ENCODE results near the gene C1orf232. TPM values are rescaled to one million over a fixed set of nuclear protein-coding genes. Genes with fewer than 3 reads are reported as not detected.
A peak's percentile ranks its signal among the peaks of the same experiment; 100 is the strongest.

C1orf232 gene
- total and polyA plus RNA-seq, 2 donors, result not detected

- 4% methylated on average over 98 of the region's 98 CpGs for WGBS
- Histone ChIP-seq H3K27ac (ENCODE audit: low read depth in 1 of 2, low read length in 1 of 2) (no peak overlapping the region), H3K4me3 (ENCODE audit: low read length in 2 of 2) (peak overlapping the region; percentile 12 to 50), H3K27me3 (ENCODE audit: control insufficient read depth in 2 of 2, insufficient read depth in 1 of 2, low read length in 1 of 2) (peaks cover 27 to 61% of the 10 kb centered on the region in 2 donors), H3K36me3 (ENCODE audit: control insufficient read depth in 2 of 2, insufficient read depth in 2 of 2, low read length in 1 of 2) (no peaks in the 10 kb centered on the region), H3K9me3 (ENCODE audit: control insufficient read depth in 2 of 2, insufficient read depth in 1 of 2, low read length in 1 of 2) (peaks cover 0 to 8% of the 10 kb centered on the region in 2 donors), H3K4me1 (ENCODE audit: control insufficient read depth in 2 of 2, insufficient read depth in 2 of 2, low read length in 2 of 2) (peaks cover 7 to 43% of the 10 kb centered on the region in 2 donors)
- peak in 1 of 9 donors; percentile 66 for DNase-seq (ENCODE audit: low read depth in 6 of 9, low spot score in 9 of 9)
These were observed 7.1 kb downstream of the C1orf232 start for GRCh38 chr1:26161415-26162219.

- 82% methylated on average over 18 of the region's 18 CpGs for WGBS
- Histone ChIP-seq H3K27ac (ENCODE audit: low read depth in 1 of 2, low read length in 1 of 2) (no peak overlapping the region), H3K36me3 (ENCODE audit: control insufficient read depth in 2 of 2, insufficient read depth in 2 of 2, low read length in 1 of 2) (no peaks in the 10 kb centered on the region), H3K27me3 (ENCODE audit: control insufficient read depth in 2 of 2, insufficient read depth in 1 of 2, low read length in 1 of 2) (peaks cover 27 to 67% of the 10 kb centered on the region in 2 donors), H3K4me1 (ENCODE audit: control insufficient read depth in 2 of 2, insufficient read depth in 2 of 2, low read length in 2 of 2) (peaks cover 15 to 48% of the 10 kb centered on the region in 2 donors), H3K4me3 (ENCODE audit: low read length in 2 of 2) (no peak overlapping the region), H3K9me3 (ENCODE audit: control insufficient read depth in 2 of 2, insufficient read depth in 1 of 2, low read length in 1 of 2) (peaks cover 0 to 8% of the 10 kb centered on the region in 2 donors)
- no peak for DNase-seq (ENCODE audit: low read depth in 6 of 9, low spot score in 9 of 9)
These were observed 8.0 kb downstream of the C1orf232 start for GRCh38 chr1:26160527-26161414.

- Histone ChIP-seq H3K4me3 (ENCODE audit: low read length in 2 of 2) (no peak overlapping the region), H3K4me1 (ENCODE audit: control insufficient read depth in 2 of 2, insufficient read depth in 2 of 2, low read length in 2 of 2) (peaks cover 26 to 58% of the 10 kb centered on the region in 2 donors), H3K27me3 (ENCODE audit: control insufficient read depth in 2 of 2, insufficient read depth in 1 of 2, low read length in 1 of 2) (peaks cover 25 to 69% of the 10 kb centered on the region in 2 donors), H3K9me3 (ENCODE audit: control insufficient read depth in 2 of 2, insufficient read depth in 1 of 2, low read length in 1 of 2) (peaks cover 0 to 8% of the 10 kb centered on the region in 2 donors), H3K36me3 (ENCODE audit: control insufficient read depth in 2 of 2, insufficient read depth in 2 of 2, low read length in 1 of 2) (no peaks in the 10 kb centered on the region), H3K27ac (ENCODE audit: low read depth in 1 of 2, low read length in 1 of 2) (no peak overlapping the region)
- no peak for DNase-seq (ENCODE audit: low read depth in 6 of 9, low spot score in 9 of 9)
- WGBS, result 96% methylated on average over 4 of the region's 4 CpGs
These were observed 9.1 kb downstream of the C1orf232 start for GRCh38 chr1:26159743-26160039.

GRCh38 chr1:26158908-26159742, 9.6 kb downstream of the C1orf232 start, which contains the start of gene FAM110D:
Gene FAM110D, plus strand, starts transcription at chr1:26159079. Its CDS starts 2,213 bp downstream, at chr1:26161292.
- peaks cover 23 to 58% of the 10 kb centered on the region in 2 donors for H3K4me1 ChIP-seq (ENCODE audit: control insufficient read depth in 2 of 2, insufficient read depth in 2 of 2, low read length in 2 of 2)
- H3K4me3 ChIP-seq (ENCODE audit: low read length in 2 of 2), result no peak within 1 kb of the TSS
- WGBS, result 76% methylated on average over 6 of the region's 6 CpGs
- peaks cover 25 to 65% of the 10 kb centered on the region in 2 donors for H3K27me3 ChIP-seq (ENCODE audit: control insufficient read depth in 2 of 2, insufficient read depth in 1 of 2, low read length in 1 of 2)
- DNase-seq (ENCODE audit: low read depth in 6 of 9, low spot score in 9 of 9), result no peak
- no peaks in the 10 kb centered on the region for H3K36me3 ChIP-seq (ENCODE audit: control insufficient read depth in 2 of 2, insufficient read depth in 2 of 2, low read length in 1 of 2)
- H3K9me3 ChIP-seq (ENCODE audit: control insufficient read depth in 2 of 2, insufficient read depth in 1 of 2, low read length in 1 of 2), result peaks cover 0 to 8% of the 10 kb centered on the region in 2 donors
- no peak within 1 kb of the TSS for H3K27ac ChIP-seq (ENCODE audit: low read depth in 1 of 2, low read length in 1 of 2)

GRCh38 chr1:26158271-26158907, 10.4 kb downstream of the C1orf232 start:
- peaks cover 0 to 8% of the 10 kb centered on the region in 2 donors for H3K9me3 ChIP-seq (ENCODE audit: control insufficient read depth in 2 of 2, insufficient read depth in 1 of 2, low read length in 1 of 2)
- H3K27me3 ChIP-seq (ENCODE audit: control insufficient read depth in 2 of 2, insufficient read depth in 1 of 2, low read length in 1 of 2), result peaks cover 20 to 60% of the 10 kb centered on the region in 2 donors
- H3K4me3 ChIP-seq (ENCODE audit: low read length in 2 of 2), result no peak overlapping the region
- no peak overlapping the region for H3K27ac ChIP-seq (ENCODE audit: low read depth in 1 of 2, low read length in 1 of 2)
- DNase-seq (ENCODE audit: low read depth in 6 of 9, low spot score in 9 of 9), result no peak
- no peaks in the 10 kb centered on the region for H3K36me3 ChIP-seq (ENCODE audit: control insufficient read depth in 2 of 2, insufficient read depth in 2 of 2, low read length in 1 of 2)
- peaks cover 22 to 53% of the 10 kb centered on the region in 2 donors for H3K4me1 ChIP-seq (ENCODE audit: control insufficient read depth in 2 of 2, insufficient read depth in 2 of 2, low read length in 2 of 2)
- WGBS, result 94% methylated on average over 5 of the region's 5 CpGs

- Histone ChIP-seq H3K9me3 (ENCODE audit: control insufficient read depth in 2 of 2, insufficient read depth in 1 of 2, low read length in 1 of 2) (no peaks in the 10 kb centered on the region), H3K27me3 (ENCODE audit: control insufficient read depth in 2 of 2, insufficient read depth in 1 of 2, low read length in 1 of 2) (peaks cover 5 to 43% of the 10 kb centered on the region in 2 donors), H3K4me3 (ENCODE audit: low read length in 2 of 2) (peak overlapping the region in 1 of 2 donors; percentile 13), H3K36me3 (ENCODE audit: control insufficient read depth in 2 of 2, insufficient read depth in 2 of 2, low read length in 1 of 2) (no peaks in the 10 kb centered on the region), H3K27ac (ENCODE audit: low read depth in 1 of 2, low read length in 1 of 2) (no peak overlapping the region), H3K4me1 (ENCODE audit: control insufficient read depth in 2 of 2, insufficient read depth in 2 of 2, low read length in 2 of 2) (peaks cover 22 to 44% of the 10 kb centered on the region in 2 donors)
- DNase-seq (ENCODE audit: low read depth in 6 of 9, low spot score in 9 of 9), result peak in 1 of 9 donors; percentile 65
- 27% methylated on average over 12 of the region's 12 CpGs for WGBS
These were observed 12.3 kb downstream of the C1orf232 start for GRCh38 chr1:26156285-26157038.

- H3K36me3 ChIP-seq (ENCODE audit: control insufficient read depth in 2 of 2, insufficient read depth in 2 of 2, low read length in 1 of 2), result no peaks in the 10 kb centered on the region
- peaks cover 2 to 34% of the 10 kb centered on the region in 2 donors for H3K27me3 ChIP-seq (ENCODE audit: control insufficient read depth in 2 of 2, insufficient read depth in 1 of 2, low read length in 1 of 2)
- no peak overlapping the region for H3K4me3 ChIP-seq (ENCODE audit: low read length in 2 of 2)
- peak in 1 of 9 donors; percentile 61 for DNase-seq (ENCODE audit: low read depth in 6 of 9, low spot score in 9 of 9)
- H3K4me1 ChIP-seq (ENCODE audit: control insufficient read depth in 2 of 2, insufficient read depth in 2 of 2, low read length in 2 of 2), result peaks cover 22 to 38% of the 10 kb centered on the region in 2 donors
- no peaks in the 10 kb centered on the region for H3K9me3 ChIP-seq (ENCODE audit: control insufficient read depth in 2 of 2, insufficient read depth in 1 of 2, low read length in 1 of 2)
- 57% methylated on average over 21 of the region's 21 CpGs for WGBS
- H3K27ac ChIP-seq (ENCODE audit: low read depth in 1 of 2, low read length in 1 of 2), result no peak overlapping the region
These were observed 13.1 kb downstream of the C1orf232 start for GRCh38 chr1:26155370-26156284.

Measured in thymus (tissue), 11 donors.